Pons (tissue), 1 donor: ENCODE measurements around the gene ALPL.
A peak's percentile ranks its signal among the peaks of the same experiment; 100 is the strongest.

ENCODE experiments used
- DNase-seq: peaks from one replicate; pipeline ENCODE4 v3.0.0-alpha.2; 2016; ENCODE audit warnings: low spot score

The ALPL gene

DNA sequence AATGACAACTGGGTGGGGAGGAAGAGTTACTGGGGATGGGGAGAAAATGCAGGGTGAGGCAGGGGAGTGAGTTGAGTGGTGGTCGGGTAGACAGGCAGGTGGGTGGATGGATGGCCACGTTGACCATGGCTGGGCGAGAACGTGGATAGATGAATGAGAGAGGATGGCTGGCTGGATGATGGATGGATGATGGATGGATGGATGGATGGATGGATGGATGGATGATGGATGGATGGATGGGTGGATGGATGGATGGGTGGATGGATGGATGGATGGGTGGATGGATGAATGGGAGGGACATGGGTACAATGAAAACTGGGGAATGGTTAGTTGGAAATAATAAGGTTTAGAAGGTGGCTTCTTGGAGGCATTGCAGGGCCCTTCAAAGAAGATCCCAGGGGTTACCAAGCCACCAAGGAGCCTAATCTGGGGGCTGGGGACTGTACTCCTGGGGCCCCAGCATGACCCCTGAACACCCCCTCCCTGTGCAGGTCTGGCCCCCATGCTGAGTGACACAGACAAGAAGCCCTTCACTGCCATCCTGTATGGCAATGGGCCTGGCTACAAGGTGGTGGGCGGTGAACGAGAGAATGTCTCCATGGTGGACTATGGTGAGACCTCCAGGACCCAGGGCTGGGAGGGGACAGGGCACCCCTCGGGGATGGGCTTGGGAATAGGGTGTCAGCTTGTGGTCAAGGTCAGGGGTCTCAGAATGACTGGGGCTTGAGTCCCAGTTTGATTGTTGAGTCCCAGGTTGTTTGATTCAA is 67.0 kb downstream of the ALPL start:
- no peak for DNase-seq

DNA sequence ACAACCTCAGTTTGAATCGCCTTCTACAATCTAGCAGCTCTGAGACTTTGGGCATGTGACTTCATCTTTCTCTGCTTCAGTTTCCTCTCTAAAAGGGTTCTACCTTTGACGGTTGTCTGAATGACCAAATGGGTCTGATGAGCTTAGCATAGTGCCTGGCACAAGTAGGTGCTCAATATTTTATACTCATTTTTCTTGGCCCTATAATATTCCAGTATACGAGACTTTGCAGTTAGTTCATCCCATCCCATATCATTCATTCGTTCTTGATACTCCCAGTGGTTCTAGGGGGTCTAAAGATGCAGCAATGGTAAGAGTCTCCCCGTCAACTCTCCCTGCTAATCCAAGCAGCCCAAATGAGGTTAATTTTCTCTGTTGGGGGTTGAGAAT is 67.6 kb downstream of the ALPL start:
- no peak for DNase-seq

DNA sequence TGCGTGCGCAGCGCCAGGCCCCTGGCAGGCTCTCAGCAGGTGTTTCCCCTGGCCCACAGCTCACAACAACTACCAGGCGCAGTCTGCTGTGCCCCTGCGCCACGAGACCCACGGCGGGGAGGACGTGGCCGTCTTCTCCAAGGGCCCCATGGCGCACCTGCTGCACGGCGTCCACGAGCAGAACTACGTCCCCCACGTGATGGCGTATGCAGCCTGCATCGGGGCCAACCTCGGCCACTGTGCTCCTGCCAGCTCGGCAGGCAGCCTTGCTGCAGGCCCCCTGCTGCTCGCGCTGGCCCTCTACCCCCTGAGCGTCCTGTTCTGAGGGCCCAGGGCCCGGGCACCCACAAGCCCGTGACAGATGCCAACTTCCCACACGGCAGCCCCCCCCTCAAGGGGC is 68.1 kb downstream of the ALPL start:
- no peak for DNase-seq

DNA sequence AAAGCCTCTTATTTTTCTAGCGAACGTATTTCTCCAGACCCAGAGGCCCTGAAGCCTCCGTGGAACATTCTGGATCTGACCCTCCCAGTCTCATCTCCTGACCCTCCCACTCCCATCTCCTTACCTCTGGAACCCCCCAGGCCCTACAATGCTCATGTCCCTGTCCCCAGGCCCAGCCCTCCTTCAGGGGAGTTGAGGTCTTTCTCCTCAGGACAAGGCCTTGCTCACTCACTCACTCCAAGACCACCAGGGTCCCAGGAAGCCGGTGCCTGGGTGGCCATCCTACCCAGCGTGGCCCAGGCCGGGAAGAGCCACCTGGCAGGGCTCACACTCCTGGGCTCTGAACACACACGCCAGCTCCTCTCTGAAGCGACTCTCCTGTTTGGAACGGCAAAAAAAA is 68.7 kb downstream of the ALPL start:
- no peak for DNase-seq

DNA sequence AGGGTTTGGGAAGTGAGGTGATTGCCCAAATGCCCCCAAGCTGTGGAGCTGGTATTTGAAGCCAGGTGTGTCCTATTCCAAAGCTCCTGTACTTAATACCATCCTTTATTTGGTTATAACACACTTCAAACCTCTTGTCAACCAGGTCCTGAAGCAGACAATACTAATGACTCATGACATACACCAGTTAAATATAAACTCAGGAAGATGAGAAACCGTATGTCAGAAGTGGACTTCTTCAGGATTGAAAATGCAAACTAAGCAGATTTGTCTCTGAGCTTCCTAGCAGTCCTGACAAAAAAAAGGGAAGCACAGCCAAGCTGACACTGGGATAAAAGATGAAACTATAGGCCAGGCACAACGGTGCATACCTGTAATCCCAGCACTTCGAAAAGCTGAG is 70.6 kb downstream of the ALPL start:
- DNase-seq = no peak

DNA sequence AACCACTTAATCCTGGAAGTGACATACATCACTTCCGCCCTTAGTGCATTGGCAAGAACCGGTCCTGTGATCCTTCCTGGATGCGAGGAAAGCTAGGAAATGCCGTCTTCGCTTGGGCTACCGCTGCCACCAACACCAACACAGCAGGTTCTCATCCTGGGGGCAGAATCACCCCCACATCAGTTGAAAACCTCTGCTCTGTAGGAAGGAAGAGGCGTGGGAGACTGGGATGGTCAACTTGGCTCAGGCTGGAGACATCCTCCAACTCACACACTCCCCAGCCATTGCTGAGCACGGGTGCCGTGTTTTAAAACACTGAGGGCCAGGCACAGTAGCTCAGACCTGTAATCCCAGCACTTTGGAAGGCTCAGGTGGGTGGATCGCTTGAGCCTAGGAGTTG is 74.9 kb downstream of the ALPL start:
- DNase-seq = no peak

DNA sequence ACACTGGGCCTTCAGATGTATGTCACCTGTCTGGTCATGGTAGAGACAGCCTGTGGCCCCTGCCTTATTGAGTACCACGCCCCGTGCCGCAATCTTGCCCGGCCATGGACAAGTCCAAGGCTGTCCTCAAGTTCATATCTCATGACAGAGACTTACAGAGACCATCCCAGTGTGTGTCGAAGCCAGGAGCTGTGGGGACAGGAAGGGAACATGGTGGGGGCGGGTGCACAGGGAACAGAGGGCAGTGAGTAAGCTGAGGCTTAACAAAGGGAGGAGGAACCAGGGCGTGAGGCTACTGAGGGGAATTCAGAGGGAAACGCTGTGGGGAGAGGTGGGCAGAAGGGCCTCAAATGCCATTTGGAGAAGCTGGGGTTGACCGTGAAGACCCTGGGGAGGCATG is 75.8 kb downstream of the ALPL start:
- DNase-seq = no peak

DNA sequence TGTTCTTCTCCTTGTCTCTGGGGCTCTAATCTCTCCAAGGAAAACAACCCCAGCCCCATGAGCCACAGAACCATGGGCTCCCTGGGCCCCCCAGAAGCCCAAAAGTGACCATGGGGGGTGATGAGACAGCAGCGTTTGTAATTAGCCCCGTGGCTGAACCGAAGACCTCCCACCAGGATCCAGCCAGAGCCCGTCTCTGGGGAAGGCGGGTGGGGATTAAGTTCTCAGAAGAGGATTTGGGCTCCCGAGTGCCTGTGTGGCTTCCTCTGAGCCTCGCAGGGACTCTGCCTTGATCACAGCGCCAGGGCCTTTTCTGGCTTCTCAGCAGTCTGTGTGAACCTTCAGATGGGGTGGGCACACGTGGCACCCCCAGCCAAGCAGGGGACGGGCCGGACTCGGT is 77.0 kb downstream of the ALPL start:
- no peak for DNase-seq

DNA sequence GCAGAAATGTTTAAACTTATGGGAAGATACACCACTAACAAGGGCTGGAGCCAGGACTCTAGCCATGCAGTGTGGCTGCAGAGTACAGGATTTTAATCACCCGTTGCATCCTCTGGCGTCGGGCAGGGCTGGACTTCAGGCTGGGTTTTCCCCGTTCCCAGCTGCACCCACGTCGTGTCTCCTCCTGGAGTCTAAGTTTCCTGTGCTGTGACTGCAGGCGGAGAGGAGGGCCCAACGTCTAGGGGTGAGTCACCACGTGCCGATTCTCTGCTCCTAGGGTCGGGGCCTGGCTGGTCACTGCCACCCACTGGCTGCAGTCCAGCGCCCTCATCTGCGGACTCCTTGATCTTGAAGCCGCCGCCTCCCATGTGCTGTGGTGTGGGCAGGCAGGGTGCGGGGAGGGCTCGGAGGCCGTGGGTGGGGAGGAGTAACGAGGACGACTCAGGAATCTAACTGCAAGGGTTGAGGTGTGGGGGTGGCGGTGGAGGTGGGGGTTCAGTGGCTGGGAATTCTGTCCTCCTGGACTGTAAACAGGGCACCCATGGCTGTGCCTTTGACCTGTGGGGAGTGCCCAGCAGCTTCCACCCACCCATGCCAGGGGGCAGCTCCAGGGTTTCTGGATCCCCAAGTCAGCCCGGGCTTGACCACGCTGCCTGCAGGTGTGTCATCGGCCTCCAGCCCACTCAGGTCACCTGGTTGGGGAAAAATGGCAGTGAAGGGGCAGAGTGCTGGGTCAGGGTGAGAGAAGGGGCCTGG is 77.8 kb downstream of the ALPL start:
- DNase-seq = no peak

DNA sequence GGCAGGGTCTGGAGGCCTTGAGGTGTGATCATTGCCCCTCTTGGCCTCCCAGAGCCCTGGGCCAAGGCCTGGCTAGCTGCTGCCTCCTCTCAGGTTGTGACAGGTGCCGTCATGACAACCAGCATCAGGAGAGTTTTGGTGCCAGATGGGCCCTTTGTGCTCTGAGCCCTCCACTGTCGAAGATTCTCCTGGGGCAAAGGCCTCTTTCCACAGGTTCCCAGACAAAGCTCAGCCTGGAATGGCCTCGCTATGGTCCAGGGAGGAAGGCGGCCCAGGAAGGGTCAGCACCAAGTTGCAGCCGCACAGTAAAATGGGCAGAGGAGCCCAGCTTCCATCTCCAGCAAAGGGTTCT is 78.4 kb downstream of the ALPL start:
- DNase-seq = no peak

DNA sequence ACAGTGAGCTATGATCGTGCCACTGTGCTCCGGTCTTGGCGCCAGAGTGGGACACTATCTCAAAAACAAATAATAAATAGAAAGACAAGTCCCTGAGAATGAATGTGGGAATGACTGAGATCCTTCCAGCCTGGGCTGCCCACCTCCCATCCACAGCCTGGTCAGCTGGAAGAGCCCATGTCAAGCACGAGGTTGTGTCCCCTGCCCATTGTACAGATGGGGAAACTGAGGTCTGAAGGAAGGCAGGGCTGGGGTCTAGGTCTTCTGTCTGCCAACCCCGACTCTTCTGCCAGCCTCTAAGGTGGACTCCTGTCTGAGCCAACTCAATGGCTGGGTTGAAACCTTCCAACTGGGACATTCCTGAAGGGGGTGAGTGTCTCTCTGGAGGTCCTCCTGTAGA is 80.4 kb downstream of the ALPL start:
- DNase-seq = no peak

DNA sequence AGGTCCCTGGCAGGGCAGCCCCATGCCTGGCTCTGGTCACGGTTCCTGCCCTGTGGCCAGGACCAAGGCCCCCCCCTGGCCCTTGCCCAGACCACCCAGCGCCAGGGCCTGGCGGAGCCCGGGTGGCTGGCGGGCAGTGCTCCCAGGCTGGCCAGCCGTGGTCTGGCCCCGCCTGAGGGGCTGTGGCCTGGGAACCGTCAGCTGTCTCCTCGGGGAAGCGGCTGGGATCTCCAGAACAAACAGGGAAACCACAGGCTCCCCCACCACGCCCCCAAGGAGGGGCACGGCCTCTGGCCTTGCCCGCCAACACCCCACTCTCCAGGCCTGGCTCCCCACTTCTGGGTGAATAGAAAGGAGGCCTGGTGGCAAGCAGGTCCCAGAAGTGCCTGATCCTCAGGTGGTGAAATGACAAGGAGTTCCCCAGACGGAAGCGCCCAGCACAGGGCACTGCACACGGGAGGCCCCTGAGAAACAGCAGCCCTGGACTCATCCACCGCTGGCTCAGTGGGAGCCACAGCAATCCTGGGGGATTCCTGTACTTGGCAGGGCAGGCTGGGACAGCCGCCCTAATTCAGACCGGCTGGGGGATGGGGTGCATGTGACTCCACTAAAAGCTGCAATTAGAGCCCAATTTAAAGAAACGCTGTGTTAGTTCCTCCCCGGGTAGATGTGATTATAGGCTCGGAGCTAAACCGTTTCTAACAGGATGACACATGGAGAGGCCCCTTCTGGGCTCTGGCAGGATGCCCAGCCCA is 81.1 kb downstream of the ALPL start:
- no peak for DNase-seq

DNA sequence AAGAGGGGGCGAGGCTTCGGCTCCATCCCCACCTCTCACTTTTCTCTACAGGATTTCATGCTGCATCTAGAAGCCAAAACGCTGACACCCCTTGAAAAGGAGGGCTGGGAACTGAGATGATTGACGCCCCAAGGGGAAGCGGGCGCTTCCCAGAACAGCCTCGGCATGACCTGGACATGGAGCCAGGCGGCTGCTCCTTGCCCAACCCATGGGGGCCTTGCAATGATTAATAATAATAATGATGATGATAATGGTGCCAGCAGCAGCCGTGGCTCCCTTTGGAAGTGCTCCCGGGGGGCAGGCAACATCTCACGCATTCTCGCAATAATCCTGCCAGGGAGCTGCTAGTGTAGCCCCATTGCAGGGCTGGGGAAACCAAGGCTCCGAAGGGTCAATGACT is 81.7 kb downstream of the ALPL start:
- no peak for DNase-seq

DNA sequence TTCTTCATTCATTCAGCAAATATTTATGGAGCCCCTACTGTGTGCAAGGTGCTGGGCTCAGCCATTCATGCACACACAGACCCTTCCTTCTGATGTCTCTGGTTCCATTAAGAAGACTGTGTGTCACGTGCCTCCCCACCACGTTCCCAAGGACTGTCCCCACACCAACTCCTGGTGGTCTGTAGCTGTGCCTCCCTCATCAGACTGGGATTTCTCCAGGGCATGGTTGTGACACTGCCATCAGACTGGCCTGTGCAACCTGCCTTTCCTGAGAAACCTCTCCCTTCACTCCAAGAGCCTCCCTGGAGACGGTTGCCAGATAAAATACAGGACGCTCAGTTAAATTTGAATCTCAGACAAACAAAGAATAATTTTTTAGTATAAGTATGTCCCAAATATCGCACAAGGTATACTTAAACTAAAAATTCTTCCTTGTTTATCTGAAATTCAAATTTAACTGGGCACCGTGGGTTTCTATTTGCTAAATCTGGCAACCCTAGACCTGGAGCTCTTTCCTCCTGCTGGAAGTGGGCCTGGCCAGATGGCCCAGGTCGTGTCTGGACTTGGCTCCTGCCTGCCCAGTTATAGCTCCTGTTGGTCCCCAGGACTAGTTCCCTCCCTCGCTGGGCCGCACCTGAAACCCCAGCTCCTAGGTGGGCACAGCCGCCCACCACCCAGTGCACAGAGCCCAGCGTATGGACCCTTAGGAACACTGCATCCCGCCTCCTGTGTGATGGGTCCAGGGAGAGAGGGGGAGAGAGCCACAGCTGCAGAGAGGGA is 83.1 kb downstream of the ALPL start:
- DNase-seq = no peak

DNA sequence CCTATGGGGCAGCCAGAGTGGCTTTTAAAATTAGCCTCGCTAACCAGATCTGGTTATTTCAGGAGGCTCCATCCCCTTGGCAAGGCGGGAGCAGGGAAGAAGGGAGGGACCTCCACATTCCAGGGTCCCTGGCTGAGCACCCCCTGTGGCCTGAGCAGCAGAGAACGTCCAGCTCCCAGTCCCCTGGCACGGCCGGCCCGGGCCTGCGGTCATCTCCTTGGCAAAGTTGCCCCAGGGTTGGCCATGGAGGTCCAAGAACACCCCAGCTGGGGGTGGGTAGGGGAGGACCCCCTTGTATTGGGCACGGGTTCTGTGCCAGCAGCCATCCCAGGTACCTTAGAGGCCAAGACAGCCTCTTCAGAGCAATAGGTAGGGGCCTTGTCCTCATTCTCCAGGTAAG is 84.0 kb downstream of the ALPL start:
- DNase-seq = no peak

DNA sequence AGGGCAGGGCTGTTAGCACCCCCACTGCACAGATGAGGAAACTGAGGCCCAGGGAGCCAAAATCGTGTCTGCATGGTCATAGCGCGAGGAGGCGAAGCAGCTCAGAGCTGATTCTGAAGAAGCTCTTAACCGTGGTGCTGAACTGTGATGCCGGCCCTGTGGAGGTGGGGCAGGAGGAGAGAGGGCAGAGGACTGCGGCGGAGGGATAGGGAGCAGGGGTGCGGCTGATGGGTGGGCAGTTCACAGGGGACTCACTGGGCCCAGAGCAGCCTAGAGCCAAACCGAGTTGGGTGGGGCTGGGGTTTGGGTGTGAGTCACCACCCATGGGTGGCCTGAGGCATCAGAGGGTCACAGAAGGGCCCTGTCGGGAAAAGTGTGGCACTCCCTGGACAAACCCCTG is 85.3 kb downstream of the ALPL start:
- no peak for DNase-seq

DNA sequence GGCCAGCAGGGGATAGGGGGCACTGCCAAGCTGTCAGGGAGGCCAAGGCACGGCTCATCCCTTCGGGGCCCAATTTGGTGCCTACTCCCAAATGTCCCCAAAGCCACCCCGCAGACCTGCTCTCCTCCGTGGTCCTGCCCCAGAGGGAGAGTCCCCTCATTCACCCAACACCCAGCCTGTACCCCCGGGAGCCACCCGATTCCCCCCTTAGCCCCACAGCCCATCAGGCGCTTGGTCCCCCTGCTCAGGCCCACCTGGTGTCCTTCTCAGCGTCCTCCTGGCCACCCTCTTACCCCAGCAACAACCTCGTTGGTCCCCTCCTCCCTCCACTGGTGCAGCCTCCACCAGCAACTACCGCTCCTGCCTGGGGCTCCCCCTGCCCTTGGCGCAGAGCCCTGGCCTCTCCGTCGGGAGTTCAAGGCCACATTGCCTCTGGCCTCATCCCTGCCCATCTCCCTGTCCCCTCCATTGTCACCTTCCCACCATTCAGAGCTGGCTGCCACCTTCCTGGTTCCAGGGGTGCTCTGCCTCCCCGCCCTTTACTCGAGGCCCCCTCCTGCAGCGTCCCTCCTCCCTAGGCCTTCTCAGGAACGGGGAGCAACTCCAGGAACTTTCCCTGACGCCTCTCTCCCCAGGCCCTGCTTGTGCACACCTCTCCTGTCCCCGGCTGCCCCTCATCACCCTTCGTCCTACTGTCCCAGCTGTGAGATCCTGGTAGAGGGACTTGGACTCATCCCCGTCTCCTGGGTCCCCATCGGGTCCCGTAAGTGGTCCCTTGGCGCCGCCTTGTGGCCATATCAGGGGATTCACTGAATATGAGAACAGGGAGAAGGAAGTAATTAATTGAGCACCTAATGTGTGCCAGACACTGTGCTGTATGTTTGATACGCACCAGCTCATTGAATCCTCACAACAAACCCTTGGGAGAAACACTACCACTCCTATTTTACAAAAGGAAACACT is 86.0 kb downstream of the ALPL start:
- DNase-seq = peak; percentile 14

DNA sequence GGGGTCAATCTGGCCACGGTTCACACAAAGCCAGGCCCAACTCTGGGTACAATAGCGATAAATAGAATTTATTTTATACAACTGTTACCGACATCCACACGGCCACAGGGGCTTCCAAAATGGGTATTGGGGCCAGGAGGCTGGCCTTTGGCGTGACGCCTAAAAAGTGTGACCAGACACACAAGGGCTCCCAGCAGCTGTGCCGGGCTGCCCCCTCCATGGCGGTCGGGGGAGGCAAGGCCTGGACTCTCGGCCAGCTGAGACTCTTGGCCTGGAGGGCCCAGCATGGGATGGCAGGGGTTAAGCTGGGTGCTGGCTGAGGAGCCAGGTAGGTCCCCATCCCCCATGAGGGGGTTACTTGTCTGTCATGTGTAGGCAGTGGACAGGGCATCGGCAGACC is 87.0 kb downstream of the ALPL start:
- no peak for DNase-seq

DNA sequence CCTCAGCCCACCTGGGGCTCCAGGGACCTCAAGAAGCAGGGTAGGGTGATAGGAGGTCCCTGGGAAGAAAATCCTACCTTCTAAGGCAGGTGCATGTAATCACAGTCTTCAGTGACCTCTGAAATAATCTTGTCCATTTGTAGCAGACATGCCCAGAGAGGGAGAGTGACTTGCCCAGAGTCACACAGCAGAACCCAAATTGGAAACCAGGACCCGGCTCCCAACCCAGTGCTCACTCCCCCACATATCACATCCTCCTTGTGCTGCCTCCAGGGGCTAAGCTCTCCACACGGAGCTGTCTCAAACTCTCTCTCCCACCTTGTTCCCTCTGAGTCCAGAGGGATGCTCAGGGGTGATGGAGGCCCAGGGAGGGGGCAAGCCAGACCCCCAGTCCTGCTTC is 87.4 kb downstream of the ALPL start:
- no peak for DNase-seq

DNA sequence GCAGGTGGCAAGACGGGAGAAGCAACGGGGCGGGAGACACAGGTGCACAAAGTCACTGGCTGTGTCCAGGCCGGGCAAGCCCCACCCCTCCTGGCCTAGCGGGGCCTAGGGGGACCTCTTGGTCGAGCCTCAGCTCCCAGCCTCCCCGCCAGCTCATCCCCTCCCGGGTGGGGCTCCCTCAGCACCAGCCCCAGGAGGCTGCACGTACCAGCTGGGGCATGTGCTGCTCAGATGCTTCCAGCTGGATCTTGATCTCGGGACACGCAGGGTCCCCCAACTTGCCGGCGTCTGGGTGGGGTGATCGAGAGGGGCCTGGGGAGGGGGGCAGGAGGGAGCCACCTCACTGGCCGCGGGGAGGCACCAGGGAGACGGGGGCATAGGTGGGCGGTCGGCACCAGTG is 88.5 kb downstream of the ALPL start:
- no peak for DNase-seq

DNA sequence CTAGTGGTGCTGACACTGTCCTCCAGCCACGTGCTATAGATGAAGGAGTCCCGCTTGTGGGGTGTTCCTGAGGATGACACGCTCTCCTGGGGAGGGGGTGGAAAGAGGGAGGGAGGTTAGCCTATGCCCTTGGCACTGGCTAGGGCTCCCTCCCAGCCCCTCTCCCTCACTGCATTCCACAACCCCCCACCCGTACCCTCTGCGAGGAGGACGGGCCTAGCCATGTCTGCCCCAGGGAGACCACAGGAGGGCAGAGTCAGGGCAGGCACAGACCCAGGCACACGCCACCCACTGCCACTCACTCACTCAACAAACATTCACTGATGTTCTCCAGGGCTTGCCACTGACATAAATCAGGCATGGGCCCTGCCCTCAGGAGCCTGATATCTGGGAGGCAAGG is 89.2 kb downstream of the ALPL start:
- DNase-seq = no peak
